HG03460 (cell line): ENCODE data around the gene CYP4F12.

ENCODE experiments used
- ATAC-seq: cut with Tn5 transposase; IDR thresholded peaks from one replicate; pipeline ENCODE4 v1.9.1; 2021; ENCODE audit not compliant: unreplicated experiment

CYP4F12 gene, protein sequence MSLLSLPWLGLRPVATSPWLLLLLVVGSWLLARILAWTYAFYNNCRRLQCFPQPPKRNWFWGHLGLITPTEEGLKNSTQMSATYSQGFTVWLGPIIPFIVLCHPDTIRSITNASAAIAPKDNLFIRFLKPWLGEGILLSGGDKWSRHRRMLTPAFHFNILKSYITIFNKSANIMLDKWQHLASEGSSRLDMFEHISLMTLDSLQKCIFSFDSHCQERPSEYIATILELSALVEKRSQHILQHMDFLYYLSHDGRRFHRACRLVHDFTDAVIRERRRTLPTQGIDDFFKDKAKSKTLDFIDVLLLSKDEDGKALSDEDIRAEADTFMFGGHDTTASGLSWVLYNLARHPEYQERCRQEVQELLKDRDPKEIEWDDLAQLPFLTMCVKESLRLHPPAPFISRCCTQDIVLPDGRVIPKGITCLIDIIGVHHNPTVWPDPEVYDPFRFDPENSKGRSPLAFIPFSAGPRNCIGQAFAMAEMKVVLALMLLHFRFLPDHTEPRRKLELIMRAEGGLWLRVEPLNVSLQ

DNA sequence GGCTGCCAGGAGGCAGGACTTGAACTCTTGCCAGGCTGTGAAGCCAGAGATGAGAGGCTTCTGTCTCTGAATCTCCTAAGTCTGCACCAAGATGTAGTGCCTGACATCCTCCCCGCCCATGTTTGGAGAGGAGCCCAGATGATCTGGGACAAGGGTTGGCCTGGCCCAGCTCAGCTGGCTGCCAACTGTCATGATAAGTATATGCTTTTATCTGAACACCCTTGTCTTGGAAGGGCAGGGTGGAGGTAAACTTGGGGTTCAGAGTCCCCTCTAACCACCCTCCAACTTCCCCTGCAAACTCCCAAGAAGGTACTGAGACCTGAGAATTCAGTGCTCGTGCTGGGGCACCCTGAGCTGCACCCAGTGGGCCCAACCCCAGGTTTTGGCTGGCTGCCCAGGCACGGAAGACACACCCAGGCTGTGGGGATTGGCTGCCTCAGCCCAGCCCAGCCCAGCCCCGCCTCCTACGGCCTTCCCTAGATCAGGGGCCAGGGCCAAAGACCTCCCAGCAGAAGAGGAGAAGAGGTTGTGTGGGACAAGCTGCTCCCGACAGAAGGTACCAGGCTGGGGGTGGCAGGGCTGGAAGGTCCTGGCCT lies at the start of gene CYP4F12:
Gene CYP4F12, plus strand, starts transcription at position 508 of the 596 bp plus-strand sequence. CDS start 443 bp downstream, outside the sequence.
- ATAC-seq: no peak

DNA sequence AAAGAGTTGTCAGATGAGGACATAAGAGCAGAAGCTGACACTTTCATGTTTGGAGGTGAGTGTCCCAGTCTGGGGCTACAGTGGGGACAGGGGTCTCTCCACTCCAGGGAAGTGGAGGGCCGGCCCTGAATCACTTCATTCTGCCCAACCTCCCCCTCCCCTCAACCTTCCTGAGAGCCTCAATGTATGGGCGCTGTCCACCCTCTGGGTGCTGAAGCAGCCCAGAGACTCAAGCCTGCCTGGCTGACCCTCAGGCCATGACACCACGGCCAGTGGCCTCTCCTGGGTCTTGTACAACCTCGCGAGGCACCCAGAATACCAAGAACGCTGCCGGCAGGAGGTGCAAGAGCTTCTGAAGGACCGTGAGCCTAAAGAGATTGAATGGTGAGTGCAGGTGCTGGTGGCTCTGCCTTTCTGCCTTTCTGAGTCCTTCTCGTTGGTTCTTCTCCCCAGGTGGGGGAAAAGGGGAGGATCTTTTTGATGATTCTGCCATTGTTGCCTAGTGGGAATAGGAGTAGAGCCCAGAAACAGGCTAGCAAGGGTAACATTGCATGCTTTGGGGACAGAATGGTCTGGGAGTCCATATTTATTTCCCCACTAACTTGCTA lies 49.1 kb upstream of the CYP4F12 start:
- ATAC-seq: no peak

DNA sequence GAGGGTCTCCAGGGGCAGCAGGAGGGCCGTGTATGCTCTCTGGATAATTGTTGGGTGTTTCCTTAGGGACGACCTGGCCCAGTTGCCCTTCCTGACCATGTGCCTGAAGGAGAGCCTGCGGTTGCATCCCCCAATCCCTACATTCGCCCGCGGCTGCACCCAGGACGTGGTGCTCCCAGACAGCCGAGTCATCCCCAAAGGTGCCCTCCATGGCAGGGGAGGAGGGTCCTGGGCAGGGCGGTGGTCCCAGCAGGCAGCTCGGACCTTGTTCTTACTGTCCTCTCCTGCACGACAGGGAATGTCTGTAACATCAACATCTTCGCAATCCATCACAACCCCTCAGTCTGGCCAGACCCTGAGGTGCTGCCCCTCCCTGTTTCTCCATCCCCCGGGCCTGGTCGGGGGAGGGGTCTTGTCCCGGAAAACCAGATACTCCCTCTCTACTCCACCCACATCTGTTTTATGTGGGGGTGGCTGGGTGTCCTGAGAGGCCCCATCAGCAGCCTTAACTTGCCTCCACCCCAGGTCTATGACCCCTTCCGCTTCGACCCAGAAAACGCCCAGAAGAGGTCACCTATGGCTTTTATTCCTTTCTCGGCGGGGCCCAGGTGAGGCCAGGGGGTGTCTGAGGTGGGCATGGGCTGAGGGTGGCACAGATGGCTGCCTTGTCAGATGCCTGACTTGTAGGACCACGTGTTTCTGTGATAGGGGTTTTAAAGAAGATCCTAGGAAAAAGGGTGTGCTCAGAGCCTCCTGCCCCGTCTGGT lies 44.5 kb upstream of the CYP4F12 start:
- ATAC-seq: no peak

GRCh38 chr19:15629003-15629880 lies 43.6 kb upstream of the CYP4F12 start:
- ATAC-seq: no peak

DNA sequence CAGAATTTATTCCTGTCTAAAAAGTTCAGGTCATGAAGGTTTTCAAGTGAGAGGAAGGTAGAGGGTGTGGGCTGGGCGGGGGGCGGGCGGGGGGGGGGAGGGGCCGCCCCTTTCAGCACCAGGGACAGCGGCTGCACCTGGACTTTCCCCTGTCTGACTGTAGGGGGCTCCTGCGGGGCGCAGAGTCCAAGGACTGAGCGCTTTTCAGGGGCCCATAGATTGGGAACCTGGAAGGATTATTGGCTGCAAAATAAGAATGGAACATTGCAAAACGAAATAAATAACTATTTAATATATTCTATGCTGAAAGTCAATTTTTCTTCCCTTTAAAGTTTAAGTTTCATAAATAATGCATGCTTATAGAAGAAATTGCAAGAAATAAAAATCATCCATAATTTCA lies 41.1 kb upstream of the CYP4F12 start:
- no peak for ATAC-seq

- ATAC-seq: no peak
Observed at GRCh38 chr19:15633082-15633835, 39.6 kb upstream of the CYP4F12 start.

GRCh38 chr19:15634105-15634504 lies 38.8 kb upstream of the CYP4F12 start:
- ATAC-seq: no peak

DNA sequence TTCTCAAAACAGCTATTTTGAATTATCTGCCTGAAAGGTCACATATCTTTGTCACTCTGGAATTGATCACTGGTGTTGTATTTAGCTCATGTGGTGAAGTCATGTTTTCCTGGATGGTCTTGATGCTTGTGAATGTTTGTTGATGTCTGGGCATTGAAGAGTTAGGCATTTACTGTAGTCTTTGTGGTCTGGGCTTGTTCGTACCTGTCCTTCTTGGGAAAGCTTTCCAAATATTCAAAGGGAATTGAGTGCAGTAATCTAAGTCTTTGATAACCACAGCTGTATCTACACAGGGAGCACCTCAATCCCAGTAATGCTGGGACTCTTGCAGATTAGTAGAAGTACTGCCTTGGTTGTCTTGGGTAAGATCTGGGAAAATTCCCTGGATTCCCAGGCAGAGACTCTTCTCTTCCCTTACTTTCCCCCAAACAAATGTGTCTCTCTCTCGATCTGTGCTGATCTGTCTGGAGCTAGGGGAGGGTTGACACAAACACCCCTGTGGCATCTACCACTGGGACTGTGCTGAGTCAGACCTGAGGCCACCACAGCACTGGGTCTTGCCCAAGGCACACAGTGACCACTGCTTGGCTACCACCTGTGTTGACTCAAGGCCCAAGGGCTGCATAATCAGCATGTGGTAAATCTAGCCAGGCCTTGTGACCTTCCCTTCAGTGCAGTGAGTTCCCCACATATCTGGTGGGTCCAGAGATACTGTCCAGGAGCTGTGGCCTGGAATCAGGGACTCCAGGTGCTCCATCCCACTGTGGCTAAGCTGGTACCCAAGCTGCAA lies 37.7 kb upstream of the CYP4F12 start:
- no peak for ATAC-seq

- no peak for ATAC-seq
Observed at GRCh38 chr19:15636026-15636425, 36.9 kb upstream of the CYP4F12 start.

GRCh38 chr19:15639596-15639995 lies 33.3 kb upstream of the CYP4F12 start:
- no peak for ATAC-seq

DNA sequence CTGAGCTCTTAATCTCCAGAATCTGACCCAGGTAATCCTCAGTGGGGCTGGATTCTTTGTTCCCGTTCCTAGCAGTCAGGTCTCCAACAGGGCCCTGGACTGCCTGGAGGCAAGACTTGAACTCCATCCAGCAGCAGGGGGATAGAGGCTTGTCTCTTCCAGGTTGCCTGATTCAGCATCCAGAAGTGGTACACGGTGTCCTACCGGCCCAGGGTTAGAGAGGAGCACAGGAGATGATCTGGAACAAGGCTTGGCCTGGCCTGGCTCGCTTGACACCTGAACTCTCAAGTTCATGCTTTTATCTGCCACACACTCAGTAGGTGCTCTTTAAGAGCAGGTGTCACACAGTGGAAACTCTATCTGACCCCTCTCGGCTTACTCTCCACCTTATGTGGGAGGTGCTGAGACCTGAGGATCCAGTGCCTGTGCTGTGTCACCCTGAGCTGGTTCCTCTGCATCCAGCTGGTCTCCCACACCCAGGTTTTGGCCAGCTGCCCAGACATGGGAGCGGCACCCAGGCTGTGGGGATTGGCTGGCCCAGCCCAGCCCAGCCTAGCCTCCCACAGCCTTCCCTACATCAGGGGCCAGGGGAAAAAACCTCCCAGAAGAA lies 32.5 kb upstream of the CYP4F12 start, which contains the start of gene CYP4F3:
Gene CYP4F3, plus strand, starts transcription at position 604 of the 610 bp plus-strand sequence. CDS start 519 bp downstream, outside the sequence.
- no peak for ATAC-seq

DNA sequence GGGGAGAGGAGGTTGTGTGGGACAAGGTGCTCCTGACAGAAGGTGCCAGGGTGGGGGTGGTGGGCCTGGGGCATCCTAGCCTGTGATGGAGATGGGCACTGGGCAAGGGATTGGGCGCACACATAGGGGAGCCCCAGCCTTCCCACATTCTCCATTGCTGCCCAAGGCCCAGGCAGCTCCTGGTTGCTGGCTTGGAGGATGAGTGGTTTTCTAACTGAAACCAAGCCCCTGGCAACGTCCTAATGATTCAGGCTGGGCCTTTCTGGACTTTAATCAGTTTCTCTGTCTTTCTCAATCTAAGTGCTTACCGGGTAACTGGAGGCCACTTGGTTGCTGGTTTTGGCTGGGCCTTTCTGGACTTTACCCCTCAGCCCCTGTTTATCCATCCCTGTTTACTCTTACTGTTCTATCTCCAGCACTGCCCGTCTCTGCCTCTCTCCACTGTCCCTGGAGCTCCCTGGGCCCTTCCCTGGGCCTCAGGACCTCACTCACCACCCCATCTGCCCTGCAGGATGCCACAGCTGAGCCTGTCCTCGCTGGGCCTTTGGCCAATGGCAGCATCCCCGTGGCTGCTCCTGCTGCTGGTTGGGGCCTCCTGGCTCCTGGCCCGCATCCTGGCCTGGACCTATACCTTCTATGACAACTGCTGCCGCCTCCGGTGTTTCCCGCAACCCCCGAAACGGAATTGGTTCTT lies 31.8 kb upstream of the CYP4F12 start:
- no peak for ATAC-seq

DNA sequence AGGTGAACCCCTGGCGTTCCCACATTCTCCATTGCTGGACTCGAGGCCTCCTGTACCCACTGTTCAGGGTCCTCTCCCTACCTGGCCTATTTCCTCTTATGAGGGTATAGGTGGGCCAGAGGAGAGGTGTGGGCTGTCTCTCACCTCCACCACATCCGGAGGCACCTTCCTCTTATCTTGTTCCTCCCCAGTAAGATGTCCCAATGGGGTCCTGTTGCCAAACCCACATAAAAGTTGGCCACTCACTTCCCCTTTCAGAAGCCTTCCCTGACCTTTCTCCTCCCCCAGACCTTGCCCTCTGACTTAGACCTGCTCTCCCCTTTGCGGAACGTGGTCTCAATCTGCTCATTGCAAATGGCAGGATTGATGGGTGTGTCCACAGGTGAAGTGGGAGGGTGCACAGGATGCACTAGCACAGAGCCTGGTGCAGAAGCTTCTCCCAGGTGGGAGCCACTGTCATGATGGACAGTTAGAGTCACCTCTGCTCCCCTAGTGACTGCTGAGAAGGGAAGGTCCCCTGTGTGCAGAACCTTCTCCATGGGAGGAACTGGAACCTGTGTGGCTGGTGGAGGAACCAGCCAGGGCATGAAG lies 30.9 kb upstream of the CYP4F12 start:
- ATAC-seq: no peak

- ATAC-seq: no peak
Observed at GRCh38 chr19:15642807-15643206, 30.1 kb upstream of the CYP4F12 start.

GRCh38 chr19:15643387-15643786 lies 29.5 kb upstream of the CYP4F12 start:
- ATAC-seq: no peak

DNA sequence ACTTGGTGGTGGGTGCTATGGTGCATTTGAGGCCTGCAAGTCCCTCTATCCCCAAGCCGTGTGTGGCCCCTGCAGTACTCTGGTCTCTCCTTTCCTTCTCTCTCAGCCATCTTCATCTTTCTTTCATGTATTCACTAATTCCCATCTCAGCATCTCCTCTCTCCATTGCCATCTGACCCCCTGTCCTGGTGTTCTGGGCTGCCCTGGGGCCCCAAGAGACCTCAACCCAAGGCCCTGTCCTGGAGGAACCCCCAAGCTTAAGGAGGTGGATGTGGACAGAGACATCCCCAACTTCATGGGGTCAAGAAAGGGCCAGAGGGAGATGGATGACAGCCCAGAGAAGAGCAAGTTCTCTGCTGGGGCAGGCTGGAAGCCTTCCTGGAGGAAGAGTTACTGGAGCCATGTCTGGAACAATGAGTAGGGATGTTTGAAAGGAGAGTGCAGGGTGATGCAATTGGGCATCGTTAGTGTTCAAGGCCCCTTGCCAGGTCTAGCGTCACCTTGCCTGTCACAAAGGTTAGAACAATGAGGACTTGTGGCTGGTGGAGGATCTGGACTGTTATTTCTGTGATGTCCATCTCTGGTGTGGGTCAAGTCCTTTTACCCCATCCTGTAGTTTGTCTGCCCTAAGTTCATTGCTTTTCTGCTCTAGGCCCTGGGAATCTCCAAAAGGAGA lies 28.7 kb upstream of the CYP4F12 start:
- ATAC-seq: no peak

DNA sequence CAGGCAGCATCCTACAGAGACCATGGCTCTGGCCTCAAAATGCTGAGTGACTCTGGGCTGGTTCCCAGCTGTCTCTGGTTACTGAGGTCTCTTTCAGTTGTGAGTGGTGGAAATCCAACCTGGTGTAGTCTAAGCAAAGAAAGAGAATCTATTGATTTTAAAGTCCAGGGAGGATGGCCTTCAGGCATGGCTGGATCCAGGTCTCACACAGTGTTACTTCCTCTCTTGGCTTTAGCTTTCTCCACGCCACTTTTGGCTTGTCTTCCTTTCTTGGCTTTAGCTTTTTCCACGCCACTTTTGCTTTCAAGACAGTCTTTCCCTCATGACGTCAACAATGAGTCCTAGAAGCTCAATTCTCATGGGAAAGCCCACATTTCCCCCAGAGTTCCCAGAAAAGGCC lies 28.1 kb upstream of the CYP4F12 start:
- no peak for ATAC-seq
